HG02970 (cell line): Measurements from ENCODE around the gene LRP10.

Experiments
- ATAC-seq: cut with Tn5 transposase; IDR thresholded peaks from one replicate; pipeline ENCODE4 v1.9.1; 2021; ENCODE audit warnings: mild to moderate bottlenecking, moderate library complexity, moderate number of reproducible peaks; ENCODE audit not compliant: unreplicated experiment, low FRiP score

Gene LRP10

GRCh38 chr14:22915886-22916521 lies 44.5 kb downstream of the LRP10 start:
- no peak for ATAC-seq

GRCh38 chr14:22918804-22919600 lies 47.5 kb downstream of the LRP10 start, which contains the start of gene RBM23:
RBM23 (minus strand) TSS chr14:22919149.
- ATAC-seq, result peak; percentile 94

GRCh38 chr14:22919601-22919921 lies 48.0 kb downstream of the LRP10 start:
- peak; percentile 11 for ATAC-seq

GRCh38 chr14:22920697-22921096 lies 49.2 kb downstream of the LRP10 start:
- no peak for ATAC-seq

- no peak for ATAC-seq
Observed at GRCh38 chr14:22922294-22922693, 50.8 kb downstream of the LRP10 start.

GRCh38 chr14:22923746-22924145 lies 52.2 kb downstream of the LRP10 start:
- no peak for ATAC-seq

GRCh38 chr14:22925513-22925912 lies 54.0 kb downstream of the LRP10 start:
- ATAC-seq, result no peak

GRCh38 chr14:22926316-22926715 lies 54.8 kb downstream of the LRP10 start:
- no peak for ATAC-seq

GRCh38 chr14:22928237-22929103 lies 56.9 kb downstream of the LRP10 start:
- ATAC-seq, result no peak

GRCh38 chr14:22929104-22929960 lies 57.8 kb downstream of the LRP10 start, which contains the start of gene PRMT5:
PRMT5 (minus strand) TSS chr14:22929376; CDS start chr14:22929361, 15 bp downstream.
- peak; percentile 89 for ATAC-seq

- ATAC-seq, result no peak
Observed at GRCh38 chr14:22929961-22930364, 58.4 kb downstream of the LRP10 start.
